Kidney epithelial cell (primary cell): Measurements from ENCODE around the gene DUSP8. TPM values are rescaled to one million over a fixed set of nuclear protein-coding genes. Genes with fewer than 3 reads are reported as not detected.

Source experiments
- DNase-seq: peaks from one replicate; pipeline ENCODE4 v3.0.0-alpha.2; 2010; ENCODE audit warnings: low read depth
- H3K27me3 ChIP-seq: 2 replicates; pipeline ENCODE4 v1.6.0; 2011; ENCODE audit warnings: low read length; ENCODE audit not compliant: control insufficient read depth, insufficient read depth
- H3K36me3 ChIP-seq: 2 replicates; pipeline ENCODE4 v1.5.1; 2011; ENCODE audit warnings: low read length; ENCODE audit not compliant: control insufficient read depth, insufficient read depth
- H3K4me3 ChIP-seq: 2 replicates; pipeline ENCODE4 v1.5.1; 2011; ENCODE audit warnings: low read depth, mild to moderate bottlenecking, control low read depth, low read length
- CTCF ChIP-seq: IDR thresholded peaks from 2 replicates; pipeline ENCODE4 v1.5.1; 2011; ENCODE audit warnings: mild to moderate bottlenecking, moderate library complexity, low read length, control low read depth, inconsistent platforms; ENCODE audit not compliant: insufficient read depth, poor library complexity, severe bottlenecking
- total RNA-seq: library from RNA; depleted of rRNA; stranded (reverse); fragments of >200 nt; gene quantifications from 2 replicates; pipeline ENCODE4 v1.2.3, GENCODE V29; 2015

DUSP8 gene
- total RNA-seq, 1 donor from 2014 or later: 7.6 TPM

- no peaks in the 10 kb centered on the region for H3K36me3 ChIP-seq
- TF ChIP-seq CTCF: no peak
- no peak for DNase-seq
- H3K27me3 ChIP-seq: peaks cover 65% of the 10 kb centered on the region
- H3K4me3 ChIP-seq: no peak overlapping the region
These were observed 27.5 kb downstream of the DUSP8 start for GRCh38 chr11:1544536-1544935.

GRCh38 chr11:1543606-1544263 lies 28.3 kb downstream of the DUSP8 start:
- TF ChIP-seq CTCF: no peak
- Histone ChIP-seq H3K36me3 (no peaks in the 10 kb centered on the region), H3K4me3 (no peak overlapping the region), H3K27me3 (peaks cover 63% of the 10 kb centered on the region)
- no peak for DNase-seq

GRCh38 chr11:1542267-1542666 lies 29.8 kb downstream of the DUSP8 start:
- Histone ChIP-seq H3K27me3 (peaks cover 51% of the 10 kb centered on the region), H3K4me3 (no peak overlapping the region), H3K36me3 (no peaks in the 10 kb centered on the region)
- TF ChIP-seq CTCF: no peak
- DNase-seq: no peak

GRCh38 chr11:1541474-1542204 lies 30.4 kb downstream of the DUSP8 start:
- no peak for TF ChIP-seq CTCF
- H3K36me3 ChIP-seq: no peaks in the 10 kb centered on the region
- no peak overlapping the region for H3K4me3 ChIP-seq
- no peak for DNase-seq
- H3K27me3 ChIP-seq: peaks cover 45% of the 10 kb centered on the region

GRCh38 chr11:1540074-1540473 lies 32.0 kb downstream of the DUSP8 start:
- H3K36me3 ChIP-seq: no peaks in the 10 kb centered on the region
- H3K4me3 ChIP-seq: no peak overlapping the region
- peaks cover 30% of the 10 kb centered on the region for H3K27me3 ChIP-seq
- DNase-seq: no peak
- no peak for TF ChIP-seq CTCF
